ENCODE measurements around the gene PPFIA4. TPM values are rescaled to one million over a fixed set of nuclear protein-coding genes. Genes with fewer than 3 reads are reported as not detected.

PPFIA4 gene
- total RNA-seq, 6 experiments from 2014 or later, result 0.37 to 1.3 (median 0.58) TPM

GRCh38 chr1:203039609-203040512 lies 13.6 kb downstream of the PPFIA4 start:
- peaks cover 11% of the 10 kb centered on the region for H3K27me3 Mint-ChIP-seq (ENCODE audit: insufficient read depth)
- H3K4me3 Mint-ChIP-seq, result no peak overlapping the region
- DNase-seq, result no peak
- no peaks in the 10 kb centered on the region for H3K9me3 Mint-ChIP-seq
- no peaks in the 10 kb centered on the region for H3K36me3 Mint-ChIP-seq (ENCODE audit: low read depth)
- peak; percentile 61; the same call in 1 of the 2 replicates for TF ChIP-seq CTCF (IDR thresholded peaks at IDR 0.05)
- peaks cover 57% of the 10 kb centered on the region for H3K4me1 Mint-ChIP-seq (ENCODE audit: low read depth)
- no peak overlapping the region for H3K27ac Mint-ChIP-seq

GRCh38 chr1:203040513-203041275 lies 14.4 kb downstream of the PPFIA4 start:
- no peaks in the 10 kb centered on the region for H3K9me3 Mint-ChIP-seq
- peaks cover 57% of the 10 kb centered on the region for H3K4me1 Mint-ChIP-seq (ENCODE audit: low read depth)
- no peak; the same call in 1 of the 2 replicates for TF ChIP-seq CTCF (IDR thresholded peaks at IDR 0.05)
- DNase-seq, result no peak
- no peaks in the 10 kb centered on the region for H3K36me3 Mint-ChIP-seq (ENCODE audit: low read depth)
- no peak overlapping the region for H3K27ac Mint-ChIP-seq
- peaks cover 8% of the 10 kb centered on the region for H3K27me3 Mint-ChIP-seq (ENCODE audit: insufficient read depth)
- H3K4me3 Mint-ChIP-seq, result no peak overlapping the region

- H3K9me3 Mint-ChIP-seq, result no peaks in the 10 kb centered on the region
- H3K27ac Mint-ChIP-seq, result no peak overlapping the region
- peaks cover 57% of the 10 kb centered on the region for H3K4me1 Mint-ChIP-seq (ENCODE audit: low read depth)
- H3K36me3 Mint-ChIP-seq (ENCODE audit: low read depth), result no peaks in the 10 kb centered on the region
- DNase-seq, result no peak
- H3K27me3 Mint-ChIP-seq (ENCODE audit: insufficient read depth), result peaks cover 7% of the 10 kb centered on the region
- no peak for TF ChIP-seq CTCF (IDR thresholded peaks at IDR 0.05)
- H3K4me3 Mint-ChIP-seq, result no peak overlapping the region
Measured at GRCh38 chr1:203041351-203041932, 15.2 kb downstream of the PPFIA4 start.

GRCh38 chr1:203043830-203044545 lies 17.7 kb downstream of the PPFIA4 start:
- no peak for DNase-seq
- peaks cover 11% of the 10 kb centered on the region for H3K27me3 Mint-ChIP-seq (ENCODE audit: insufficient read depth)

More at GRCh38 chr1:203043830-203044545, 17.7 kb downstream of the PPFIA4 start:
- Mint-ChIP-seq H3K27ac (no peak overlapping the region), H3K4me1 (ENCODE audit: low read depth) (peaks cover 48% of the 10 kb centered on the region), H3K36me3 (ENCODE audit: low read depth) (no peaks in the 10 kb centered on the region), H3K4me3 (no peak overlapping the region), H3K9me3 (no peaks in the 10 kb centered on the region)
- no peak for TF ChIP-seq CTCF (IDR thresholded peaks at IDR 0.05)

Measured in HFFc6 (cell line).